GM19328 (cell line): ENCODE results near the gene C11orf98.

Source experiments
- ATAC-seq: cut with Tn5 transposase; IDR thresholded peaks from one replicate; pipeline ENCODE4 v1.9.1; 2021; ENCODE audit warnings: mild to moderate bottlenecking, moderate library complexity; ENCODE audit not compliant: unreplicated experiment

C11orf98 gene

DNA sequence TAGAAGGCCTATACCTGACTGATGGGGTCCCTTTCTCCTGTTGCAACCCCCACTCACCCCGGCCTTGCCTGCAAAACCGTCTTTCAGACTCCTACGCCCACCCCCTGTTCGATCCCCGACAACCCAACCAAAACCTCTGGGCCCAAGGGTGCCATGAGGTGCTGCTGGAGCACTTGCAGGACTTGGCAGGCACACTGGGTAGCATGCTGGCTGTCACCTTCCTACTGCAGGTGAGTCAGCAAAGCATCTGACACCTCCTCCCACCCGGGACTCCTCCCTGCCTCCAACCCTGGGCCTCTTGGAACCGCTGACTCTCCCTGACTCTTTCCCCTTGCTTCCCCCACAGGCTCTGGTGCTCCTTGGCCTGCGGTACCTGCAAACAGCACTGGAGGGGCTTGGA is 50.7 kb downstream of the C11orf98 start:
- no peak for ATAC-seq

- no peak for ATAC-seq
Observed at GRCh38 chr11:62613291-62613778, 51.7 kb downstream of the C11orf98 start.
